Measurements from ENCODE around the gene DCXR.

GRCh38 chr17:82063424-82064415, 26.2 kb upstream of the DCXR start:
- TF ChIP-seq, protein P1, sequence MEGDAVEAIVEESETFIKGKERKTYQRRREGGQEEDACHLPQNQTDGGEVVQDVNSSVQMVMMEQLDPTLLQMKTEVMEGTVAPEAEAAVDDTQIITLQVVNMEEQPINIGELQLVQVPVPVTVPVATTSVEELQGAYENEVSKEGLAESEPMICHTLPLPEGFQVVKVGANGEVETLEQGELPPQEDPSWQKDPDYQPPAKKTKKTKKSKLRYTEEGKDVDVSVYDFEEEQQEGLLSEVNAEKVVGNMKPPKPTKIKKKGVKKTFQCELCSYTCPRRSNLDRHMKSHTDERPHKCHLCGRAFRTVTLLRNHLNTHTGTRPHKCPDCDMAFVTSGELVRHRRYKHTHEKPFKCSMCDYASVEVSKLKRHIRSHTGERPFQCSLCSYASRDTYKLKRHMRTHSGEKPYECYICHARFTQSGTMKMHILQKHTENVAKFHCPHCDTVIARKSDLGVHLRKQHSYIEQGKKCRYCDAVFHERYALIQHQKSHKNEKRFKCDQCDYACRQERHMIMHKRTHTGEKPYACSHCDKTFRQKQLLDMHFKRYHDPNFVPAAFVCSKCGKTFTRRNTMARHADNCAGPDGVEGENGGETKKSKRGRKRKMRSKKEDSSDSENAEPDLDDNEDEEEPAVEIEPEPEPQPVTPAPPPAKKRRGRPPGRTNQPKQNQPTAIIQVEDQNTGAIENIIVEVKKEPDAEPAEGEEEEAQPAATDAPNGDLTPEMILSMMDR (IDR thresholded peaks at IDR 0.05), result no peak
- TF ChIP-seq POLR2A (IDR thresholded peaks at IDR 0.05), result no peak
